Head of caudate nucleus (tissue), 42 donors: Measurements from ENCODE around the gene TCOF1.
A peak's percentile ranks its signal among the peaks of the same experiment; 100 is the strongest.

Source experiments
- DNase-seq, 42 donors: peaks; one replicate each; pipeline versions ENCODE4 v3.0.0 to v3.0.0-alpha.2; 2020 to 2021; ENCODE audit warnings: mixed read lengths in 7 of 42
- intact Hi-C: fragments of 100-400 bp; cut with DNase I; formaldehyde crosslinking; loops from one replicate; pipeline ENCODE4 v1.15.0; 2022

TCOF1 gene

DNA sequence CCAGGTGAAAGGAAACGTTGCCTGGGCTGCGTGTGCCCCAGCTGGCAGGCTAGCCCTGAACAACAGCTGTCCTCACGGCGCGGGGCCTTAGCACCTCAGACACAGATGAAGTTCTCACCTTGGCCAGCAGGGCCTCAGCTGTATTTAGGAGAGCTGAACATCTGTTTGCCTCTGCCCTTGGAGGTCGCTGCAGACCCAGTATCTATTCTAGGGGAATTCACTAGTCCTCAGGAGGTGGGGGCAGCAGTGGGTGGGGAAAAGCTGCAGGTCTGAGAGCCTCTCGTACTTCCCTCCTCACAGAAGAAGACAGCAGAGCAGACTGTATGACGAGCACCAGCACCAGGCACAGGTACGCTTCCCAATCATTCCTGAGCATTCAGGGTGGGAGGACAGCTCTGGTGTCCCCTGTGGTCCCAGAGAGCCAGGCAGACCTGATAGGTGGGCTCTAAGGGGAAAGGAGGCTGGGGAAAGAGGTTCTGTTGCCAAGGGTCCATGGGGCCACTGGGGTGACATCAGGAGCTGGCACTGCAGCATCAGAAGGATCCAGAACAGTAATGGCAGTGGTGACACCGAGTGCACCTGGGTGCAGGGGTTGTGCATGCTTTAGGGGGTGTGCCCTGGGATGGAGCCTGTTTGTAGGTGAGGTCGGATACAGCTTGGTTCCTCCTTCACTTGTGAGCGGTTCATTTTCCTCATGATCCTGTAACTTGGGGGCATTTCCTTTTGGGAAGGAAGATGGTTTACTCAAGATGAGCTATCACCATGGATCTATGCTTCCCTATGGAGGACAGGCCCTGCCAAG, 41.4 kb downstream of the TCOF1 start:
- no peak for DNase-seq
- intact Hi-C loops: no loop called here

DNA sequence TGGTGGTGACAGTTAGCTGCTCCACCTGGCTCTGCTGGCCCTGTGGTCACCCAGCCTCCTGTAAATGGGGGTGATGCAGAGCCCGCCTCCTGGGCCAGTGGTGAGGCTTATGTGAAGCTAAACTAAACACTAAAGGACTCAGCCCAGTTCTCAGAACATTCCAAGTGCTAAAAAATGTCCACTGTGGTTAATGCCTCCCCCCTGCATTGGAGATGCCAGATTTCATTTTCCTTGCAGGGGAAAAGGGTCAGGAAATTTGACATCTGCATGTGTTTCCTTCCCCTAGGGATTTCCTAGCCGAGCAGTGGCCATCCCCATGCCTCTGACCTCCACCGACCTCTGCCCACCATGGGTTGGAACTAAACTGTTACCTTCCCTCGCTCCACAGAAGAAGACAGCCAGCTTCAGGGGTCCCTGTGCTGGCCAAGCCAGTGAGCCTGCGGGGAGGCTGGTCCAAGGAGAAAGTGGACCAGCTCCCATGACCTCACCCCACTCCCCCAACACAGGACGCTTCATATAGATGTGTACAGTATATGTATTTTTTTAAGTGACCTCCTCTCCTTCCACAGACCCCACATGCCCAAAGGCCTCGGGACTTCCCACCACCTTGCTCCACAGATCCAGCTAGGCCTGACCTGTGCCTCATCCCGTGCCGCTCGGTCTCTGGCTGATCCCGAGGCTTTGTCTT, 42.2 kb downstream of the TCOF1 start:
- DNase-seq: no peak
- intact Hi-C loops: no loop called here

GRCh38 chr5:150400316-150401075, 43.0 kb downstream of the TCOF1 start:
- intact Hi-C loops: no loop called here

GRCh38 chr5:150401076-150401375, 43.5 kb downstream of the TCOF1 start:
- DNase-seq: no peak
- intact Hi-C loops: no loop called here

More at GRCh38 chr5:150400316-150401075, 43.0 kb downstream of the TCOF1 start:
- no peak for DNase-seq

DNA sequence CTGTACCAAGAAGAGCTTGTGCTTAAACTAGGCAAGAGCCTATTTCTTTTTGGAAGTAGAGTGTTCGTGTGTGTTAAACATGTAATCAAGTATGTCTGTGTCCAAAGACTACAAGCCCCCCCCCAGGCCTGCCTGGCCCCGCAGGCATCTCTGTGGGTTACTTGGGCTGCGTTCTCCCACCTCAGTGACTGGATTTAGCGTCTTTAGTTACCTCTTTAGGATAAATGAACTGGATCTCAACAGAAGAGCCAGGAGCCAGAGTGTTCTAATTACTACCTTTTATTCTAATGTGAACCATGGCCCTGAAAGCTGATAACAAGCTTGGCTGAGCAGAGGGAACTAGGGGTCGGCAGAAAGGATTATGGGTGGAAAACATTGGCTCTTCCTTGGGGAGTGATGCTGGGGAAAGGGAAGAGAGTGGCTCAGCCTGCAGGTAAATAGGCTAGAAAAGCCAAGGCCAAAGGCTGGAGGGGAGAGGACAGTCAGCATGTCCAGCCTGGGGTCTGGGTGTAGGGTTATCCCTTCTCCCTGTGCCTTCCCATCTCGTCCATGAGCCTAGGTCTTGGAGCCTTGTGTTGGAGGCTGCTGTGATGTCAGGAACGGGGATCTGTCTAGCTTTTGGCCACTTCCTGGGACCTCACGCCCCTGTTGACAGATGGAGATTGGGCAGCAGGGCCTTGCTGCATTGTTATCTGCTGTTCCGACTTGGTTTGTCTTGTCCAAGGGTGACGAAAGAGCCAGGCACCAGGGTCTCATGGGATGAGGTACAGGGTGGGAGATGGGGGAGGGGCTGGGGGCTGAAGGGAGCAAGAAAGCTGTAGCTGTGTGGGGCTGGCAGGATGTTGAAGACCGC, 44.1 kb downstream of the TCOF1 start:
- intact Hi-C loops: no loop called here
- DNase-seq: no peak

DNA sequence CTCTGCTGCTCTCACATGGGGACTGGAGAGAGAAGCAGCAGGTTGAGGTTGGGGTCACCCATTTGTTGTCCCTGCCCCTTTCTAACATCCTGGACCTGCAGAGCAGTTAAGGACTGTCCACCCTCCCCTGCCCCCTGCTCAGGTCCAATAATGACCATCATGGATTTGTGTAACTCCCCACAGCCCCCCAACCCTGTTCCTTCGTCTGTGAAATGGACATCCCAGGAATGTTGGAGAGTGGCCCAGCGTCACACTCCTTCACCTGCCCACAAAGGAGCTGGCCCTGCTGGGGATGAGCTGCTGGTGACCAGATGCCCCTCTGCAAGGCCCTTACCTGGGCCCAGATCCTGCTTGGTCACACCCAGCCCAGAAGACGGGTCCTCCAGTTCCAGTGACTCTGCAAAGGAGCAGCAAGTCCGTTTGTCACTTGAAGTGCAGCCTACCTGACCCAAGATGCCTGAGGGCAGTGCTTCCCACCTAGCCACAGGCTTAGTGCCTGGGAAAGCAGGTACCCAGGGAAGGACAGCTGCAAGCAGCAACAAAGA, 44.8 kb downstream of the TCOF1 start:
- intact Hi-C loops: no loop called here
- no peak for DNase-seq

- DNase-seq: no peak
- intact Hi-C loops: no loop called here
These were observed 45.4 kb downstream of the TCOF1 start for GRCh38 chr5:150402901-150403342.

- no peak for DNase-seq
- intact Hi-C loops: no loop called here
These were observed 46.6 kb downstream of the TCOF1 start for GRCh38 chr5:150404121-150404520.

DNA sequence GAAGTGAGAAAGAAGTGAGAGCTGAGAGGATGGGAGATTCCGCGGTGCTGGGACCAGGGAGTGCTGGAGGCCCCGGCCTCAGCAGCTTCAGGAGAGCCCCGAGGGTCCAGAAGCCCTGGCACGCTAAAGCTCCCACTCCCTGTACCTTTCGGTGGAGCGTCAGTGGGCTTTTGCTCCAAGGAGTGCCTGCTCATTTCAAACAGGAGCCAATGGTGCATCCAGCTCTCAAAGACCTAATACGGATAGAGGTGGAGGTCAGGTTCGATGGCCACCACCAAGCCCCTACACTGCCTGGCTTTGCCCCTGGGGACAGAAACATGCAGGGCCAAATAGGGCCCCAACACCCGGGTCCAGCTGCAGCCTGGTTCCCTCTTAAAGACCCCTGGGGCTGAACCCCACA, 47.0 kb downstream of the TCOF1 start:
- DNase-seq: no peak
- intact Hi-C loops: no loop called here

DNA sequence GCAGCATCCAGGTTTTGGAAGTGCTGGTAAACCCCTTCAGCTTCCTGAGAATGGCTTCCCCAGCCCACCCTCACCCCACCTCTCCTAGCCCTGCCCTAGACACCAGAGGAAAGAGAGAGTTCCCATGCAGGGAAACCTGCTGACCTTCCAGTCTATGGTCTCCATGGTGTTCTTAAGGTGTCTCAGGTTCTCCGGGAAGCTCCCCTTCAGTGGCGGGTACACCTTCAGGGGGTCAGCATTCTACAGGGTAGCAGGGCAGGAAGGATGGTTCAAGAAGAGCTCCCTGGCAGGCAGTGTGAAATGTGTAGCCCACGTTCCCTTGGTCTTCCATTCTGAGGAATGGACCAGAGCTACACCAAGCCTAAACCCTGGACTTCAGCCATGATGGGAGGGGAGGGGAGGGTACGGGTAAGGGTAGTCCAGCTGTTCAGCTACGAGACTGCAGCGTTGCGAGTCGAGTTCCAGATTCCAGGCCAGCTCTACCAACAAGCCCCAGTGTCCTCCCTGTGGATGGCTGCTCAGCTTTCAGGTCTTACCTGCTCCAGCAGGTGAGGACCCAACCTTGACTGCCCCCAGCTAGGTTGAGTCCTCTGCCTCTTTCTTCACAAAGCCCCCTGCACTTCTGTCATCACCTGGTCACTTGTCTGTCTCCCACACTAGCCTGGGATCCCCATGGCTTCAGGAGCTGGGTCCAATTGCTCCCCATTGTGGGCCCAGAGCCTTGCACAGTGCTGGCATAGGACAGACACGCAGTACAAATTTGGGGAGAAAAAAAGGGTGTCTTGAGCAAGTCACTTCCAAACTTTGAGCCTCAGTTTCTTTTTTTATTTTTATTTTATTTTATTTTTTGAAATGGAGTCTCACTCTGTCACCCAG, 47.7 kb downstream of the TCOF1 start:
- intact Hi-C loops: no loop called here
- DNase-seq: no peak

GRCh38 chr5:150406103-150406722, 48.7 kb downstream of the TCOF1 start:
- DNase-seq: no peak
- intact Hi-C loops: no loop called here

- no peak for DNase-seq
- intact Hi-C loops: no loop called here
These were observed 49.2 kb downstream of the TCOF1 start for GRCh38 chr5:150406723-150407095.

DNA sequence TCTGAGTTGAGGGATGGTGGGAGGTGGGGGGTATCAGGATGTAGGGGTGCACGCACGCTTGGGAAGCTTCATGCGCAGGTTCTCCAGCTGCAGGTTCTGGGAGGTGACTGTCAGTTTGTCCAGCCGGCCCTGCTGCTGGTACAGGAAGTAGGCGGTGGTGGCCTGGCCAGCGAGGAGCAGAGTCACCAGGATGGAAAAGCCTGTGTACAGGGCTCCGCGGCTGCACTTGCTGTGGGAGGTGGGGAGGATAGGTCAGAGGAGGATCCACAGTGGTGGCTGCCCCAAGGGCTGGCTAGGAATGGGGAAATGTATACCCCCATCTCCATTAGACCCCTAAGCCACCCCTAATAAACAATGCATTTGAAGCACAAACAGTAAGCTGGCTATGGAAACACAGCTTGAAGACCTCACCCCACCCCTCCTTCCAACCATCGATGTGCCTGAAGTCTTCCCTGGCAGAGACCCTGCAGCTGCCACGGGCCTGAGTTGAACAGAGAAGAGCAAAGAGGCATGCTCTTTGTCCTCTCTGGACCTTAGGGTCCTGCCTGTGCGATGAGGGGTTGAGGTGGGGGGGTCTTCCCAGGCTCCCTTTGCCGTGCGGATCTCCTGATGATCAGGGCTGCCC, 49.7 kb downstream of the TCOF1 start:
- intact Hi-C loops: no loop called here
- no peak for DNase-seq

DNA sequence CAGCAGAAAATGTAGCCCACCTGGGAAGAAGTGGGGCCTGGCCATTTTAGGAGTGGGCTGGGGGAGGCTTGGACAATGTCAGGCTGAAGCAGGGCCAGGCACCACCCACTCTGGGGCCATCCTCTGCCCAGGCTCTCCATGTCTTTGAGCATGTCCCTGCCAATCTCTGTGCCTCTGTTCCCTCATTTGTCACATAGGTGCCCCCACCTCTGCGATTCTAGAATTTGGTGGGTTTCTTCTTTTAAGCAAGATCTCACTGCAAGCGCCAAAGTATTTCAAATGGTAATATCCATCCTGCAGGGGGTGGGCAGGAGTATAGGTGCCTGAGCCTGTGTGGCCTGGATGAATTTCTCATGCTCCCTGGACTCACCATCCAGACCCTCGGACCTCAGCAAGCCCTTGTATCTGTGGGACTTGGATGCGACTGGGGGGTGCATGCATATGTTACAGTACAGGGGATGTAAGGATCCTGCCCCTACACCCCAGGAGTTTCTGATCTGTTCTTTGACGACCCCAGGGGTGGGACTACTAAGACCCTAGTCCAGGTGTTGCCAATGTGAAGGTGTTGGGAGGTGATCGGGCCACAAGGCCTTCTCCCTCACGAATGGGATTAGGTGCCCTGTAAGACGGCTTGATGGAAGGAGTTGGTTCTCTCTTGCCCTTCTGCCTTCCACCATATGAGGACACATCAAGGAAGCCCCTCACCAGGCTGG, 50.9 kb downstream of the TCOF1 start:
- DNase-seq: no peak
- intact Hi-C loops: no loop called here

DNA sequence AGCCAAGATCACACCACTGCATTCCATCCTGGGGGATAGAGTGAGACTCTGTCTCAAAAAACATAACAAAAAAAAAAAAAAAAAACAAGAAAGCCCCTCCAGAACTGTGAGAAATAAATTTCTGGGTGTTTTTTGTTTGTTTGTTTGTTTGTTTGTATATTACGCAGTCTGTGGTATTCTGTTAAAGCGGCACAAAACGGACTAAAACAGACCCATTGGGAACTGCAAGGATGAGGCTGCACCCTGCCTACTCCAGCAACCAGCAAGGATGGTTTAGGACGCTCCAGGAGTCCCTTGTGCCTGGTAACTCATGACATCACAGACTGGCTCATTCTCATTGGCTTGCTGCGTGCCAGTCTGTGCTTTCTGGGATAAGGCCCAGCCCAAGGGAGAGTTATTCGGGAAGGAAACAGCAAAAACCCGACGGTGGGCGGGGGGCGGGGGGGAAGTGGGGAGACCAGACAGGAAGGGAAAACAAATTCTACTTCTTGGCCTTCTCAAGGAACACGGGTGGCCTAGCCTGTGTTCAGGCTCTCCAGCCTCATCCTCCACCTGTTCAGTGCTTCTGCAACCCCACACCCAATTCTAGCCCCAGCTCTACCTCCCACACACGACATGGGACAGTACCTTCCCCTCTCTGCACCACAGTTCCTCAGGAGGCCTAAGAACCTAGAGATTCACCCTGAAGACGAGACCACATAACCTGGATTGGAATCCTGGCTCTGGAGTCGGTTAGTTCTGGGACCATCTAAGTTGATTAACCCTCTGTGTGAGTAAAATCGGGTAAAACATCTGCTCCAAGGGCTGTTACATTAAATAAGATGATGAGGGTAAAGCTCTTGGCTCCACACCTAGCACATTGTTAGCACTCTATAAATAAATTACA, 52.4 kb downstream of the TCOF1 start:
- intact Hi-C loops: no loop called here

More for the DNA sequence above, 52.4 kb downstream of the TCOF1 start:
- peak; percentile 60 to 96 (median 88) for DNase-seq
